ENCODE data around the gene CCDC77.

DNA sequence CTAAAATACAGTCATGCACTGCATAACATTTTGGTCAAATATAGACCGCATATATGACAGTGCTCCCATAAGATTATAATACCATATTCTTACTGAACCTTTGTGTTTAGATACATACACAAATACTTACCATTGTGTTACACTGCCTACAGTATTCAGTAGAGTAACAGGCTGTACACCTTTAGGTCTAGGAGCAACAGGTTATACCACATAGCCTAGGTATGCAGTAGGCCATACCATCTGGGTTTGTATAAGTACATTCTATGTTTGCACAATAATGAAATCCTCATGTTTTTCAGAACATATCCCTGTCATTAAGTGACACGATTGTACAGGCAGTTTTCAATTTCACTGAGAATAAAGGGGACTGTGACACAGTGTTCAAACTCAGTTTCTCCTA lies 34.6 kb upstream of the CCDC77 start:
- no peak for TF ChIP-seq GATA2 (IDR thresholded peaks at IDR 0.05; ENCODE audit: low read depth, low read length)
- no peak for TF ChIP-seq GATA3 (IDR thresholded peaks at IDR 0.05; ENCODE audit: low read depth, low read length)
